GM12892 (cell line): ENCODE data around the gene ULBP2.
"Not testable (repeated sequence)": the region's sequence is repeated elsewhere in the genome, so short reads cannot be mapped to it uniquely, and the experiment has no call there.

Experiments
- DNase-seq: peaks from one replicate; pipeline ENCODE4 v3.0.0; 2011; ENCODE audit not compliant: insufficient read length
- FAIRE-seq: peaks from 2 replicates; lab custom pipeline; 2011; peaks lifted over from hg19 to GRCh38; lab: Jason Lieb, UNC
- POLR2A ChIP-seq: IDR thresholded peaks from 2 replicates; pipeline ENCODE4 v1.6.1; 2011; ENCODE audit warnings: low read depth, low read length, control low read depth
- POLR2AphosphoS5 ChIP-seq: IDR thresholded peaks from 2 replicates; pipeline ENCODE4 v1.6.1; 2011; ENCODE audit warnings: low read depth, low read length, control low read depth
- TAF1 ChIP-seq: IDR thresholded peaks from 2 replicates; pipeline ENCODE4 v1.6.1; 2011; ENCODE audit warnings: low read depth, mild to moderate bottlenecking, control low read depth, low read length, borderline replicate concordance

ULBP2 gene

DNA sequence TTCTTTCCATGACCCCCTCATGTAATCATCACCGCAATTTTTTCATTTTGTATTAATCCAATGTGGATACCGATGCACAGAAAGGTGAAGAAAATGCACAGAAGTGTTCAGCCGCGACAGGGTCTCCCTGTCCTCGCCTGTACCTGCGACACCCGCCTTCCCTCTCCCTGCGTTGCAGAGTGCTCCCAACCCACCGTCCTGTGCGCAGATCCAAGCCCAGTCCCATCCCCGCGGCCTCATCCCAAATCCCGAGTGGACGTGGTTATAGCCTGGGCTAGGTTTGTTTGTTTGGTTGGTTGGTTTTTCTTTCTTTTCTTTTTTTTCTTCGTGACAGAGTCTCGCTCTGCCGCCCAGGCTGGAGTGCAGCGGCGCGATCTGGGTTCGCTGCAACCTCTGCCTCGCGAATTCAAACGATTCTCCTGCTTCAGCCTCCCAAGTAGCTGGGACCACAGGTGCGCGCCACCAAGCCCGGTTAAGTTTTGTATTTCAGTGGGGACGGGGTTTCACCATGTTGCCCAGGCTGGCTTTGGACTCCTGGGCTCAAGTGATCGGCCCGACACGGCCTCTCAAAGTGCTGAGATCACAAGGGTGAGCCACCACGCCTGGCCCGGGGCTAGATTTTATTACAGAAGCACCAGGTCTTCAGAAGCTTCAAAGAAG lies 18.4 kb upstream of the ULBP2 start:
- FAIRE-seq = no peak
- TF ChIP-seq POLR2A (no peak), POLR2AphosphoS5 (no peak), TAF1 (no peak)
- DNase-seq = no peak

DNA sequence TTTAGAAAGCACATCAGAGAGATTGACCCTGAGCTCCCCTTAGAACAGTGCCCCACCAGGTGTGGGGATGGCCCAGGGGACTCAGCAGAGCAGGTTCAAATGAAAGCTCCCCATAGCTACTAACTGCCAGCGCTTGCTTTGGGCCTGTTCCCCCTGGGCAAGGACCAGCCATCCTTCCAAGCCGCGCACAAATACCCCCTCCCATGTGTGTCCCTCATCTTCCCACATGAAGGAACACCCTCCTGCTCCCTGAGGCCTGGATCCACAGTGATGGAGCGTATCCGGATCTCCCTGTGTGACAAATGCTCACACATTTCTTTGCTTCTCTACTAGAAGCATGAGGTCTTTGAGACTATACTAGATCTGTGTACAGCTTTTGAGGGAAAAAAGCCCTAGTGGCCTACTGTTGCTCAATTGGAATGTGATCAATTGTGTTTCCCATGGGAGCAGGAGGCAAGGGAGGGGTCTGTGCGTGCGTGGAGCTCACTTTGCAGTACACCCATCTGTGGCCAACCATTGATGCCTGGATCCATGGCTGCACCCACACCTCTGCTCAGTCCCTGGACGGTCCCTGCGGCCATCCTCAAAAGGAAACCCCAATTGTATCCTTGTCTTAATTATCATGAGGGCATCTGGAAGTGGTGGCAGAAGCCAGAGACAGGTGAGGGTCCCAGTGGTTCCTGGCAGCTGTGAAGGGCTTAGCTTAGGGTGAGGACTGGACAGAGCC lies 17.4 kb upstream of the ULBP2 start:
- no peak for FAIRE-seq
- DNase-seq = no peak
- no peak for TF ChIP-seq POLR2AphosphoS5

DNA sequence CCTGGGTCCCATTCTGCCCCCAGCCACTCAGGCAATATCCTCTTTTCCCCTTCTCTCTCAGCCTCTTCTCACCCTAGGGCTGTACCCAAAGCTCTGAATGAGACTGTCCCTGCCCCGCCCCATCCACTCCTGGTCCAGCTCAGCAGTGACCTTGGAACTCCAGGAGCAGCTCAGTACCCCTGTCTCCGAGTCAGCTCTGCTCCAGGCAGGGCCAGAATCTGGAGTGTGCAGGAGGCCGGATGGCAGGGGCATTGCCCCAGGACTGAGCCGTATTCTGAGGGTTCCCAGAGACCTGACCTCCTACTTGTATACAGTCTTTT lies 16.9 kb upstream of the ULBP2 start:
- FAIRE-seq = no peak
- no peak for DNase-seq
- TF ChIP-seq POLR2A = no peak
- TF ChIP-seq TAF1 = no peak
- no peak for TF ChIP-seq POLR2AphosphoS5

DNA sequence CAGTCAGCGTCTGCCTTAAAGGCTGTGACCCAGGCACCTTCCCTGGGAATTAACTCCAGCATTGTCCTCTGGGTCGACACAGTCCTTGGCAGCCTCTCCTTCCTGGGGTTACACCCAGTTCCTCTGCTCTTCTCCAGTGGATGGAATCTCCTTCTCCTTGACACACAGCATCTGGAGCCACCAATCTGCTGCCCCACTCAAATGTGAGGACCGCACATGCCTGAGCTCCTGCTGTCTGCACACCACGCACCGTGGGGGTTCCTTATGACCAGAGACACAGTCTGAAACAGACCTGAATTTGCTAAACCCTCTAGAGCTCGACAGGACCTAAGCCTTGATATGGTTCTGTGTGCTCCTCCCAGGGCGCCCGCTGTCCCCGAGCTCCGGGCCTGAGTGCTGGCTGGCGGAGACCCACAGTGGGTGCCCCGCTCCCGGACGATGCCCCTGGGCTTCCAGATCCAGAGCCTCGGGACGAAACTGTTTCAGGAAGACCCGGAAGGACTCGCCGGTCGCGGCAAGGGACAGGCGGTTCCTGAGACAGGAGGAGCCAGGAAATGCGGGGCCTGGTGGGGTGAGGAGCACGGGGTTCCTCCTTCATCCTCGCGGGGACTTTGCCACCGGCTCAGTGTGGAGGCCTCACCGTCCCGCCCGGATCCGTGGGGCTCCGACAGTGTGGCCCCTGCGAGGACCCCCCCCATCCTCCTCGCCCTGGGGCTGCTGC lies 16.4 kb upstream of the ULBP2 start:
- FAIRE-seq (no peak), DNase-seq (no peak)
- no peak for TF ChIP-seq POLR2A
- no peak for TF ChIP-seq POLR2AphosphoS5
- TF ChIP-seq TAF1 = no peak

DNA sequence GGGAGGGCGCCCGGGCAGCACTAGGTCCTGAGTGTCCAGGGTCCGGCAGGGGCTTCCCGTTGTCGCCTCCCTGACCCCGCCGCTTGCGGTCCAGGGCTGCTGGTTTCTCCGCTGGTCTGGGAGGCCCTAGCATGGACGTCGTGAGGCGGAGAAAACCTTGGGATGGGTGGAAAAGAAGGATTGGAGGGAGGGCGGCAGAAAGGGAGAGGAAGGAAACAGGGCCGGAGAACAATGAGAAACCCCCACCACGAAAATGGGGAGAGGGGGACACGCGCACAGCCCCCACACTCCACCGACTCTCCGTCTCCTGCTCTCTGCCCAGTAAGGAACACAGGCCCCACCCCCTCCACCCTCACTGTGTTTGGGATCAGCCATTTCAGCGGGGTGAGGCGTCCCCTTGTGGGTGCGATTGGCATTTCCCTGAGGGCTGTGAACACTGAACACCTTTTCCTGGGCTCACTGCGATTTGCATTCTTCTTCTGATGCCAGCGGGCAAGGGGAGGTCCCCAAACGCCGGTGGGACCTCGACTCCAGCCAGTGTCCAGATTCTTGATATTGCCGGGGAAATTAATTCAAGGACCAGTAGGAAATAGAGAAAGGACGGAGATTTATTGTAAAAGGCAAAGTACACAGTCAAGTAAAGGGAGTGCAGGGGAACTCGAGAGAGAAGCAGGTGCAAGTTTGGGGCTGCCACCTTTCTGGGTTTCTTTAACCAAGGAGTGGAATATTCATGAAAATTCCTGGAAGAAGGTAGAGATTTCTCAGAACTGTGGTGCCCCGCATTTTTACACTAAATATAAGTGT lies 15.6 kb upstream of the ULBP2 start:
- FAIRE-seq = no peak
- TF ChIP-seq POLR2AphosphoS5 = no peak
- no peak for TF ChIP-seq TAF1
- no peak for TF ChIP-seq POLR2A
- DNase-seq = no peak

- not testable (repeated sequence) for DNase-seq, FAIRE-seq
Observed at GRCh38 chr6:149927025-149927424, 14.8 kb upstream of the ULBP2 start.

DNA sequence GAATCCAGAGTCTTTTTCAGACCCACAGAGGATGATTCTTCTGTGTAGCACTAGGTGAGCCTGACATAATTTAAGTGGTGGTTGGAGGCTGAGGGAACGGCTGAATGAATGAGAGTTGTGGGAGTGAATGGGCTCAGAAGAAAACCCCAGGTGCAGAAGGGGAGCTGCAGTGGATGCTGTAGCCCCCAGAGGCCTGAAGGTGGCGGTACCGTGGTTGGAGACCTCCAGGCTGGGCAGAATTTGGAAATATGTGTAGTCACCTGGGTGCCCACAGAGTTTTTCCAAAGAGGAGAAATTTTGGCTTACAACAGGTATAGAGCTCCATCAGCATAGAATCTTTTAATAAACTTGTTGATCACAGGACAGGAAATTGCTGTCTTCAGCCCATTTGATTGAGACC lies 12.4 kb upstream of the ULBP2 start:
- no peak for TF ChIP-seq TAF1
- no peak for TF ChIP-seq POLR2AphosphoS5
- TF ChIP-seq POLR2A = no peak
- DNase-seq (no peak), FAIRE-seq (no peak)

DNA sequence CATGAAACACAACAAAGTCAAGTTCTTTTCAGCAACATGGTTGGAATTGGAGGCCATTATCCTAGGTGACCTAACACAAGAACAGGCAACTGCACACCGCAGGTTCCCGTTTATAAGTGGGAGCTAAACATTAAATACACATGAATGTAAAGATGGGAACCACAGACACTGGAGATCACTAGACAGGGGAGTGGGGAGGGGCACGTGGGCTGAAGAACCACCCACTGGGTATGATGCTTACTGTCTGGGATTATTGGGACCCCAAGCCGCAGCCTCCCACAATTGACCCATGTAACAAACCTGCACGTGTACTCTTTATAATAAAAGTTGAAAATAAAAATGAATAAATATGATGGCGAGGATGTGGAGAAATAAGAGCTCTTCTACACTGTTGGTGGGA lies 10.3 kb upstream of the ULBP2 start:
- no peak for TF ChIP-seq TAF1
- TF ChIP-seq POLR2A = no peak
- no peak for TF ChIP-seq POLR2AphosphoS5
- FAIRE-seq = no peak

GRCh38 chr6:149933036-149933435 lies 8.8 kb upstream of the ULBP2 start:
- TF ChIP-seq POLR2AphosphoS5 (no peak), POLR2A (no peak), TAF1 (no peak)
- no peak for FAIRE-seq
- DNase-seq = no peak

More for the DNA sequence above, 10.3 kb upstream of the ULBP2 start:
- DNase-seq = no peak

- no peak for DNase-seq
- TF ChIP-seq POLR2AphosphoS5 = no peak
- no peak for TF ChIP-seq POLR2A
- TF ChIP-seq TAF1 = no peak
- FAIRE-seq = no peak
Observed at GRCh38 chr6:149933461-149933860, 8.4 kb upstream of the ULBP2 start.

- DNase-seq = no peak
- FAIRE-seq = peak; percentile 76
- TF ChIP-seq POLR2AphosphoS5 (no peak), POLR2A (no peak), TAF1 (no peak)
Observed at GRCh38 chr6:149934249-149935156, 7.3 kb upstream of the ULBP2 start.
